GM21786 (cell line): ENCODE measurements around the gene MST1.

Experiments used
- ATAC-seq: cut with Tn5 transposase; IDR thresholded peaks from one replicate; pipeline ENCODE4 v1.9.1; 2021; ENCODE audit not compliant: unreplicated experiment

MST1 gene

GRCh38 chr3:49718858-49719213 lies 29.6 kb upstream of the MST1 start:
- ATAC-seq: no peak

GRCh38 chr3:49717959-49718857 lies 28.9 kb upstream of the MST1 start:
- no peak for ATAC-seq

DNA sequence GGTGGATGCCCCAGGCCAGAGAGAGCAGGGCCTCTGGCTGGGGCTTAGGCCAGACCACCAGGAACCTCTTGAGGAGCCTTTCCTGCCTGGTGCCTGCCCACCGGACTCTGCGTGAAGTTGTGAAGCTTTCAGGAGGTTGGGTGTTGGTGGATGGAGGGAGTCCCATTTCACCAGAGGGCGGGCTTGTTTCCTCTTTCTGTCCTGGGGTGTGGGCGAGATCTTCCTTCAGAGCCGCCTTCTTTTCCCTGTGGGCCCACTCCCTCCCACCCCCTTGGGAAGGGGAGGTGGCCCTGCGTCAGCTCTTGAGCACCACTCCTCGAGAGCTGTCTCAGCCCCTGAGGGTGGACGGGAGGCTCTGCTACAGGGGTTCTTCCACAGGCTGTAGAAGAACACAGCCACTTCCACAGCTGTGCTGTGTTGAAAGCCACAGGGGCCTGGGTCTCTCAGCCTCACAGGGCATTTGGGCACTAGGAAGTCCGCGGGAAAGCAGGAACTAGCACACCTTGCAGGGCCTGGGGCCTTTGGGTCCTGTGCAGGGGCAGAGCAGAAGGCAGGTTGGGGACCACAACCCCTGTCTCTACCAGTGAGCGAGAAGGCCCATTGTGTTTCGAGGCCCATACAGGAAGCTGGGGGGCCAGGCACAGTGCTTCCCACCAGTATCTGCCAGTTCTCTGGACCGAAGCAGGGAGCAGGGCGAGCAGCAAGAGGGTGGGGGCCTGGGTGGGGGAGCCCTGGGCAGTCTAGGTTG lies 28.1 kb upstream of the MST1 start:
- ATAC-seq: no peak

- ATAC-seq: no peak
These were observed 27.5 kb upstream of the MST1 start for GRCh38 chr3:49716691-49717210.

- no peak for ATAC-seq
These were observed 26.9 kb upstream of the MST1 start for GRCh38 chr3:49716169-49716568.

DNA sequence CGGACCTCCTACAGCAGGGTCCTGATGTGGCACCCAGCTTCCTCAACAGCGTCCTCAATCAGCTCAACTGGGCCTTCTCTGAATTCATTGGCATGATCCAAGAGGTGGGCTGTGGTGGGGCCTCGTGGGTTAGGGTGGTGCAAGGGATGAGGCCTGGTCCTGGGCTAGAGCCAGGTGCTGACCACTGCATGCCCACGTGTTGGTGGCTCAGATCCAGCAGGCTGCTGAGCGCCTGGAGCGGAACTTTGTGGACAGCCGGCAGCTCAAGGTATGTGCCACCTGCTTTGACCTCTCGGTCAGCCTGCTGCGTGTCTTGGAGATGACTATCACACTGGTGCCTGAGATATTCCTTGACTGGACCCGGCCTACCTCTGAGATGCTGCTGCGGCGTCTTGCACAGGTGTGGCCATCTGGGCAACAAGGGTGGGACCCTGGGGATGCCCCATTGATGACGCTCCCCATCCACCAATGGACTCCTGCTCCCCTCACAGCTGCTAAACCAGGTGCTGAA lies 26.4 kb upstream of the MST1 start:
- ATAC-seq: no peak

DNA sequence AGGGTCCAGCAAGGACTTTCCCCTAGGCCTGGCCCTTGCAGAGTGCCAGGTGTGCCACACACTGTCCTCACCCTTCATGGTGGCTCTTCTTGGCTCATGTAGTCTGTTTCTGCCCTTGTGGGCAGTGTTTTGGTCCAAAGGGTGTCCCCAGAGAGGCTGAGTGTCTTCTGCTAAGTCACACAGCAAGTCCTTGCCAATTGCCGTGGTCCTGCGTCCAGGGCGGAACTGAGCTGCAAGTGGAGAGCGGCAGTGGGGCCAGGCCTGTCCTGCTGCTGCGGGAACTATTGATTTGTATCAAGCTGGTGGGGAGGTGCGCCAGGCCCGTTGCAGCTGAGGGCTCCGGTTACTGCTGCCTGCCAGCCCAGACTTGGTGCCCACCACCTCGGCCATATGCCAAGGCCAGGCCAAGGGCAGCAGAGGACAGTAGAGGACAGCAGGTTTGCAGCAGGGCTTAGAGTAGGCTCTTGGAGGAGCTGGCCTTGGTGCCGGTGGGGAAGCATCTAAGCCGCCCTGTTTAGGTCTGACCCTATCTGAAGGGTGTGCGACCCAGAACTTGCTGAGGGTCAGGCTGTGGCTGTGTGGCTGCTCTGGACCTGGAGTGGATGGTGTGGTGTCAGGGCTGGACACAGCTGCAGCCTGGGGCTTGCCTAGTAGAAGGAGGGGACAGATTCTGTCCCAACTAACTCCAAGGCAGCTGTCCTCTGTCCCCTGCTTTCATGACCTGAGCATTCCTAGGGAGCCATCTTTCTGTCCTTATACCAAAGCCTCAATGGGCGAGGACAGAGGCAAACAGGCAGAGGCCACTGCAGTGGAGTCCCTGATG lies 25.7 kb upstream of the MST1 start:
- ATAC-seq: no peak

DNA sequence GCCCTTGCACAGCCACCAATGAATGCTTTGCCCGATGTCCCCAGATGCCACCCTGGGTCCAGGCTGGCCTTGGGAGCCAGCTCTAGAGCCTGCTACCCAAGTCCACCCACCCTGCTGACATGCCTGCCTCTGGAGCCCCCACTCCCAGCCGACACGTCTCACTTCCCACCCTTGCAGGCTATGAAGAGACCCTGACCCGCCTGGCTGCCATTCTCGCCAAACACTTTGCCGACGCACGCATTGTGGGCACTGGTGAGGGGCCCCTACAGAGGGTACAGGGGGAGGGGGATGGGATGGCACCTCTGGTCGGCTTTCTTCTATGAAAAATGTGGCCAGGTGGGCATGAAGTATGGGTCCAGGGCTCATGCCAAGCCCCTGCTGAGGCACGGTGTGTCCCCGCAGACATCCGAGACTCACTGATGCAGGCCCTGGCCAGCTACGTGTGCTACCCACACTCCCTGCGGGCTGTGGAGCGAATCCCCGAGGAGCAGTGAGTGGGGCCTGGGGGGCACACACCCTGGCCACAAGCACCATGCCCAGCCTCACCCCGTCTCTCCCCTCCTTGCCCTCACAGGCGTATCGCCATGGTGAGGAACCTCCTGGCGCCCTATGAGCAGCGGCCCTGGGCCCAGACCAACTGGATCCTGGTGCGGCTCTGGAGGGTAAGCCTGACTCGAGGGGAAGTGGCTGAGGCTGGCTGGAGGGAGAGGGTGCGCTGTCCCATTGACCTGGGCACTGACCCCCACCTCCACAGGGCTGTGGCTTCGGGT lies 24.2 kb upstream of the MST1 start:
- no peak for ATAC-seq

DNA sequence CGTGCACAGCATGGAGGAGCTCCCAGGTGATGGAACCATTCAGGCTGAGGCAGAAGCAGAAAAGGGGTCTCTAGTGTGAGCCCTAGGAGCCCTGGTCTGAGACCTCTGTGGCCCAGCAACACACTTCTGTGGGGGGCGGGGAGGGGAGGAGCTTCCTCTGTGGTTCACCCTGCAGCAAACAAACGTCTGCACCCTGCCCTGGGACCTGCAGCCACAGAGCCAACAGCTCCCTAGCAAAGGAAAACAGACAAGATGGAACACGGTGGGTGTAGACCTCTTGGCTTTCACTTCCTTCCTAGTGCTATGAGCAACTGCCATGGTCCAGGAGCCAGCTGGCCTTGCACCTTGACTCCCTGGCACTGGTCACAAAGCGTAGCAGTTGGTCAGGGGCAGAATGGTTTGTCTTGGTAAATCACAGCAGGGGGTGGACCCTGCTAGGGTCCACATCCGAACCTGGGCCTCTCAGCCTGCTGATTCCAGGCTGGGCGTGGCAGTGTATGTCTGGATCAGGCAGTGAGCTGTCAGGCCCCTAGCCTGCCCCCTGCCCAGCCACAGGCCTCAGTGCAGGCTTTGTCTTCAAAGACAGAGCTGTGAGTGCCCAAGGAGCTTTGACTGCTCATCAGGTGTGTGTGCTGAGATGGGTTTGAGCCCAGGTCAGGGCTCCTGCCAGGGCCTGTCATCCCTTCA lies 23.5 kb upstream of the MST1 start:
- ATAC-seq: no peak

GRCh38 chr3:49712166-49712565 lies 22.9 kb upstream of the MST1 start:
- ATAC-seq: no peak

GRCh38 chr3:49711489-49711888 lies 22.2 kb upstream of the MST1 start:
- ATAC-seq: no peak

GRCh38 chr3:49709852-49710251 lies 20.6 kb upstream of the MST1 start:
- no peak for ATAC-seq

DNA sequence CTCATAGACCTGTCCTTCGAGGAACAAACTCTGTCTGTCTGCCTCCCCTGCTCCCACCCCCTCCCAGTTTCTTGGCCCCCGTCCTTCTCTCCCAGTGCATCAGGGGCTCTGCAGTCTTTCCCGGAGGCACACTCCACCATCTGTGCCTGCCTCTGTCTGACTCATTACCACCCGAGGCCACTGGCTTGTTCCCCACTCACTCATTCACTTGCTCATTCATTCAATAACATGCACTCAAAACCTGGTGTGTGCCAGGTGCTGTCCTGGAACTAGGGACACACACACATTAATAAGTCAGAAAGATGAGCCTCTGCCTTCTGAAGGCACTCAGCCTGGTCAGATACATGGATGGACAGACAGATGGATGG lies 17.8 kb upstream of the MST1 start:
- no peak for ATAC-seq

- ATAC-seq: no peak
These were observed 17.3 kb upstream of the MST1 start for GRCh38 chr3:49706456-49707112.

DNA sequence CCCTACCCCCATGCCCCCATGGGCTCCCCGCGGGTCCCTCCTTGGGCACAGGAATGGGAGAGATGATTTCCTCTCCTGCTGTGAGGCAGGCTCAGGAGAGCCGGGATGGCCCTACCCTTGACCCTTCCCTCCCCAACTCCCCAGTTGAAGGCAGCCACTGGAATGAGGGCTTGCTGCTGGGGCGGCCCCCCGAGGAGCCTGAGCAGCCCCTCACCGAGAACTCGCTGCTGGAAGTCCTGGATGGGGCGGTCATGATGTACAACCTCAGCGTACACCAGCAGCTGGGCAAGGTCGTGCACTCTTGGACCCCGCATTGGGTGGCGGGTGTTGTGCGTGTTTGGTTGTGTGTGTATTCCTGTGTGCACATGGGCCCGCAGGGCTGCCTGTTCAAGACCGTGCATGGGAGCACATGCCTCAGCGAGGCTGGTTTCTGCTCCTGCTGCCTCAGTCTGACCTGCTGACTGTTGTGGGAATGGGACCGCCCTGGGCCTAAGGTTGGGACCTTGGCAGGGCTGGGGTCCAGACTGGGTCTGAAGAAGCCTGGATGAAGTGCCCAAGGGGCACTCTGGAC lies 16.2 kb upstream of the MST1 start:
- no peak for ATAC-seq

GRCh38 chr3:49704629-49705028 lies 15.4 kb upstream of the MST1 start:
- ATAC-seq: no peak

DNA sequence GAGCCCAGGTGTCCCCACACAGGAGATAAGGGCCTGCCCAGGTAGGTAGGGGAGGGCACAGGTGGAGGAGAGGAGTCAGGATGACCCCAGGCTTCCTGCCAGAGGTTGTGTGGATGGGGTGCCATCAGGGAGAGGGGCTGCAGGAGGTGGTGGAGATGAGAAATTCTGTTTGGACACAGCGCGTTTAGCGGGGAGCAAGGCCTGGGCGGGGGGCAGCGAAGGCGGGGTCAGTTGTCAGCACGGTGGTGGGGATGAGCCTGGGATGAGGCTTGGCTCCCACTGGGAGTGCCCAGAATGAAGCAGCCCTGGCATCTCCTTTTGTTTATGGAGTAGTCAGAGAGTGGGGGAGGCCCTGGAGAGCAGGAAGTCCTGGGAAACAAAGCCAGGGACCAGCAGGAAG lies 14.7 kb upstream of the MST1 start:
- no peak for ATAC-seq

GRCh38 chr3:49703443-49703927 lies 14.2 kb upstream of the MST1 start:
- ATAC-seq: peak; percentile 69

DNA sequence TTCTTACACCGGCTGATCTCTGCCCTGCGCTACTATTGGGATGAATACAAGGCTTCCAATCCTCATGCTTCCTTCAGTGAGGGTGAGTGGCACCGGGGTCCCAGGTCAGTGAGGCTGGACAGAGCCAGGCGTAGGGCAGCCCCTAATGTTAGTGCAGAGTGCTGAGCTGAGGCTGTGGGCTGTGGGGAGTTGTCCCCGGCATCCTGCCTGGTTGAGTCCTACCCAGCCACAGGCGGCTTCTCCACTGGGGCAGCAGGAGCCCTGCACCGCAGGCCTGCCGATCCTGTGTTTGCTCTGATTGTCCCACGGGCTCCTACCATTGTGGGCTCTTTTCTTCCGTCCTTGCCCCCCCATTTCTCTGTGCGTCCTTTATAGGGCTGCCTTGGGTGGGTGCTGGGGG lies 13.4 kb upstream of the MST1 start:
- no peak for ATAC-seq
